ENCODE measurements around the gene RAE1. TPM values are rescaled to one million over a fixed set of nuclear protein-coding genes. Genes with fewer than 3 reads are reported as not detected.

RAE1 gene
- total and polyA plus RNA-seq, 2 of the 8 experiments (the other 6 are each of a cell fraction or from before 2014, with no cell fraction given), result 35.9 to 44.9 TPM

DNA sequence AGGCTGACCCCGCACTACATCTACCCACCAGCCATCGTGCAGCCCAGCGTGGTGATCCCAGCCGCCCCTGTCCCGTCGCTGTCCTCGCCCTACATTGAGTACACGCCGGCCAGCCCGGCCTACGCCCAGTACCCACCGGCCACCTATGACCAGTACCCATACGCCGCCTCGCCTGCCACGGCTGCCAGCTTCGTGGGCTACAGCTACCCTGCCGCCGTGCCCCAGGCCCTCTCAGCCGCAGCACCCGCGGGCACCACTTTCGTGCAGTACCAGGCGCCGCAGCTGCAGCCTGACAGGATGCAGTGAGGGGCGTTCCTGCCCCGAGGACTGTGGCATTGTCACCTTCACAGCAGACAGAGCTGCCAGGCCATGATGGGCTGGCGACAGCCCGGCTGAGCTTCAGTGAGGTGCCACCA is 56.5 kb downstream of the RAE1 start:
- no peak overlapping the region for H2BK15ac ChIP-seq (ENCODE audit: low read length)
- H3K36me3 ChIP-seq (ENCODE audit: control insufficient read depth in 2 of 4, insufficient read depth in 4 of 4, low read length in 3 of 4), result peaks cover 2 to 46% (median 21%) of the 10 kb centered on the region in 4 experiments; a peak in 6 of 8 replicates
- peaks cover 15 to 35% of the 10 kb centered on the region in 2 experiments for H4K20me1 ChIP-seq (replicated peaks in 1 of 2; ENCODE audit: control insufficient read depth in 1 of 2, insufficient read depth in 2 of 2, low read length in 2 of 2)
- H2BK120ac ChIP-seq (replicated peaks; ENCODE audit: low read depth, low read length), result no peak overlapping the region
- no peak overlapping the region for H3K4me3 ChIP-seq (ENCODE audit: extremely low read depth in 1 of 4, insufficient read depth in 2 of 4, low read depth in 3 of 4, low read length in 4 of 4)
- ChIA-PET CTCF (ENCODE audit: partially characterized antibody) (interaction anchor here (2.4 to 4.2 kb wide), 2 partner anchors 18 to 57 kb away, joined by 7 to 18 read pairs; no protein-coding TSS in a partner anchor), POLR2A (ENCODE audit: partially characterized antibody) (interaction anchor here (2.2 kb wide), 1 partner anchor 13 kb away, joined by 9 read pairs; no protein-coding TSS in a partner anchor)
- H3K79me2 ChIP-seq (ENCODE audit: control insufficient read depth in 1 of 2, insufficient read depth in 2 of 2, low read length in 2 of 2), result peaks cover 0 to 9% of the 10 kb centered on the region in 2 experiments; a peak in 1 of 4 replicates
- H3K4me2 ChIP-seq (ENCODE audit: insufficient read depth in 1 of 2, low read depth in 2 of 2, low read length in 2 of 2), result no peak overlapping the region
- no peak overlapping the region for H4K5ac ChIP-seq (ENCODE audit: insufficient read length, low read depth, low read length)
- no peaks in the 10 kb centered on the region for H3K27me3 ChIP-seq (replicated peaks in 1 of 4; ENCODE audit: control insufficient read depth in 3 of 4, extremely low read depth in 1 of 4, insufficient read depth in 3 of 4, low read length in 3 of 4)
- H3K14ac ChIP-seq (ENCODE audit: insufficient read length), result no peak overlapping the region
- H2BK12ac ChIP-seq (ENCODE audit: low read depth, low read length), result no peak overlapping the region
- H2AFZ ChIP-seq (ENCODE audit: low read length), result no peak overlapping the region
- no peak overlapping the region for H4K91ac ChIP-seq (replicated peaks; ENCODE audit: insufficient read length, low read length)
- no peak for DNase-seq (ENCODE audit: low read depth in 1 of 2, low spot score in 2 of 2)
- WGBS, 2 experiments (ENCODE audit: extremely low coverage in 1 of 2, insufficient coverage in 1 of 2, insufficient read length in 1 of 2, insufficient replicate concordance in 2 of 2, low coverage in 1 of 2, low lambda C conversion rate in 2 of 2, missing lambda C conversion rate in 1 of 2), result 92% methylated on average over 23 of the region's 29 CpGs; no CpG with 5 or more reads in 1 of the 2 experiments
- H2BK20ac ChIP-seq (ENCODE audit: low read length), result no peak overlapping the region
- no peak overlapping the region for H3K9ac ChIP-seq (replicated peaks in 1 of 4; ENCODE audit: extremely low read depth in 1 of 4, low read depth in 3 of 4, low read length in 3 of 4)
- no peaks in the 10 kb centered on the region for H3K4me1 ChIP-seq (replicated peaks in 1 of 4; ENCODE audit: control insufficient read depth in 3 of 4, insufficient read depth in 4 of 4, low read length in 3 of 4)
- H3K79me1 ChIP-seq (ENCODE audit: low read depth, low read length), result peaks cover 2% of the 10 kb centered on the region
- H4K8ac ChIP-seq (ENCODE audit: extremely low read depth, insufficient read depth, low read length), result peak overlapping the region; percentile 51; the same call in 1 of the 2 replicates
- no peaks in the 10 kb centered on the region for H3K23me2 ChIP-seq (ENCODE audit: low read depth, low read length)
- no peak overlapping the region for H3K23ac ChIP-seq (ENCODE audit: insufficient read length)
- FAIRE-seq, result no peak
- no peaks in the 10 kb centered on the region for H3K9me3 ChIP-seq (ENCODE audit: insufficient read depth in 2 of 2, low read depth in 1 of 2, low read length in 1 of 2)
- H3K27ac ChIP-seq (ENCODE audit: low read depth, low read length), result no peak overlapping the region
- no peak overlapping the region for H3K56ac ChIP-seq (replicated peaks; ENCODE audit: insufficient read length, low read depth, low read length)
- no peak overlapping the region for H2AK5ac ChIP-seq (ENCODE audit: low read depth, low read length)
- H3K4ac ChIP-seq (replicated peaks; ENCODE audit: insufficient read length, low read depth, low read length), result no peak overlapping the region
- TF ChIP-seq HDAC6 (IDR thresholded peaks at IDR 0.05; ENCODE audit: low read depth, low read length) (no peak), PHF8 (conservative IDR thresholded peaks at IDR 0.05; ENCODE audit: low read depth, low read length) (no peak), CREB1 (IDR thresholded peaks at IDR 0.05) (no peak), MAFK (IDR thresholded peaks at IDR 0.05; ENCODE audit: low read depth, low read length) (no peak), SUZ12 (IDR thresholded peaks at IDR 0.05; ENCODE audit: low read length) (no peak), CBX5 (IDR thresholded peaks at IDR 0.05; ENCODE audit: low read depth, low read length) (no peak), RAD21 (IDR thresholded peaks at IDR 0.05 in 1 of 2, conservative IDR thresholded peaks at IDR 0.05 in 1 of 2; ENCODE audit: low read depth in 2 of 2, low read length in 2 of 2) (no peak), ZNF274 (IDR thresholded peaks at IDR 0.05; ENCODE audit: borderline replicate concordance, extremely low read depth, low read length) (no peak), TEAD4 (IDR thresholded peaks at IDR 0.05; ENCODE audit: low read depth, low read length) (no peak), SP1 (IDR thresholded peaks at IDR 0.05; ENCODE audit: low read depth, low read length) (no peak), SIN3A (conservative IDR thresholded peaks at IDR 0.05 in 1 of 2, IDR thresholded peaks at IDR 0.05 in 1 of 2; ENCODE audit: low read depth in 1 of 2, low read length in 2 of 2) (no peak), TAF7 (optimal IDR thresholded peaks at IDR 0.05; ENCODE audit: borderline replicate concordance, low read depth, low read length) (no peak), JUN (IDR thresholded peaks at IDR 0.05; ENCODE audit: low read depth, low read length) (no peak), BCL11A (IDR thresholded peaks at IDR 0.05; ENCODE audit: low read depth in 2 of 2, low read length in 2 of 2) (no peak)
- H3K18ac ChIP-seq (ENCODE audit: extremely low read depth, low read length), result no peak overlapping the region
- H2BK5ac ChIP-seq (ENCODE audit: low read depth, low read length), result no peak overlapping the region

Data from H1 (cell line).